ENCODE measurements around the gene BLOC1S3. TPM values are rescaled to one million over a fixed set of nuclear protein-coding genes. Genes with fewer than 3 reads are reported as not detected.

The BLOC1S3 gene
- polyA plus RNA-seq, 1 donor (not counting 4 experiments of a cell fraction or from before 2014, with no cell fraction given), result 5.1 TPM

GRCh38 chr19:45172173-45172572 is 6.4 kb upstream of the BLOC1S3 start:
- dilution Hi-C loops (cut with MboI; ENCODE audit: extremely low pct_ligation_motif_present, low sequenced_read_pairs), result no loop called here
- Histone ChIP-seq H3K9me3 (ENCODE audit: control insufficient read depth, low read depth, low read length) (no peaks in the 10 kb centered on the region), H3K4me2 (ENCODE audit: control insufficient read depth, extremely low read depth, insufficient read depth, low read depth, low read length) (no peak overlapping the region), H4K20me1 (ENCODE audit: control insufficient read depth, extremely low read depth, insufficient read depth, low read length) (no peaks in the 10 kb centered on the region), H3K27ac (ENCODE audit: control insufficient read depth, insufficient read depth, low read length) (no peak overlapping the region), H3K36me3 (ENCODE audit: control insufficient read depth in 2 of 2, extremely low read depth in 1 of 2, insufficient read depth in 2 of 2, low read length in 2 of 2) (no peaks in the 10 kb centered on the region), H3K27me3 (ENCODE audit: control insufficient read depth, extremely low read depth, insufficient read depth, low read length) (no peaks in the 10 kb centered on the region), H3K79me2 (ENCODE audit: control insufficient read depth, insufficient read depth, low read length) (no peaks in the 10 kb centered on the region), H3K9me1 (ENCODE audit: control insufficient read depth, extremely low read depth, insufficient read depth, low read length) (no peaks in the 10 kb centered on the region), H2AFZ (ENCODE audit: control insufficient read depth, low read length) (no peak overlapping the region), H3K9ac (ENCODE audit: control insufficient read depth, extremely low read depth, insufficient read depth, low read length) (no peak overlapping the region), H3K4me3 (ENCODE audit: control insufficient read depth in 2 of 3, extremely low read depth in 1 of 3, insufficient read depth in 2 of 3, low read depth in 1 of 3, low read length in 3 of 3) (no peak overlapping the region), H3K4me1 (ENCODE audit: control insufficient read depth, extremely low read depth, insufficient read depth, low read length) (peaks cover 11% of the 10 kb centered on the region)
- FAIRE-seq, result no peak
- no peak for DNase-seq (ENCODE audit: low read depth, low spot score)
- TF ChIP-seq, protein P1, sequence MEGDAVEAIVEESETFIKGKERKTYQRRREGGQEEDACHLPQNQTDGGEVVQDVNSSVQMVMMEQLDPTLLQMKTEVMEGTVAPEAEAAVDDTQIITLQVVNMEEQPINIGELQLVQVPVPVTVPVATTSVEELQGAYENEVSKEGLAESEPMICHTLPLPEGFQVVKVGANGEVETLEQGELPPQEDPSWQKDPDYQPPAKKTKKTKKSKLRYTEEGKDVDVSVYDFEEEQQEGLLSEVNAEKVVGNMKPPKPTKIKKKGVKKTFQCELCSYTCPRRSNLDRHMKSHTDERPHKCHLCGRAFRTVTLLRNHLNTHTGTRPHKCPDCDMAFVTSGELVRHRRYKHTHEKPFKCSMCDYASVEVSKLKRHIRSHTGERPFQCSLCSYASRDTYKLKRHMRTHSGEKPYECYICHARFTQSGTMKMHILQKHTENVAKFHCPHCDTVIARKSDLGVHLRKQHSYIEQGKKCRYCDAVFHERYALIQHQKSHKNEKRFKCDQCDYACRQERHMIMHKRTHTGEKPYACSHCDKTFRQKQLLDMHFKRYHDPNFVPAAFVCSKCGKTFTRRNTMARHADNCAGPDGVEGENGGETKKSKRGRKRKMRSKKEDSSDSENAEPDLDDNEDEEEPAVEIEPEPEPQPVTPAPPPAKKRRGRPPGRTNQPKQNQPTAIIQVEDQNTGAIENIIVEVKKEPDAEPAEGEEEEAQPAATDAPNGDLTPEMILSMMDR (optimal IDR thresholded peaks at IDR 0.05 in 1 of 3, IDR thresholded peaks at IDR 0.05 in 1 of 3, conservative IDR thresholded peaks at IDR 0.05 in 1 of 3; ENCODE audit: extremely low read depth in 1 of 3, insufficient read depth in 2 of 3, low read length in 3 of 3), result no peak
- TF ChIP-seq EZH2 (IDR thresholded peaks at IDR 0.05; ENCODE audit: low read length), result no peak

DNA sequence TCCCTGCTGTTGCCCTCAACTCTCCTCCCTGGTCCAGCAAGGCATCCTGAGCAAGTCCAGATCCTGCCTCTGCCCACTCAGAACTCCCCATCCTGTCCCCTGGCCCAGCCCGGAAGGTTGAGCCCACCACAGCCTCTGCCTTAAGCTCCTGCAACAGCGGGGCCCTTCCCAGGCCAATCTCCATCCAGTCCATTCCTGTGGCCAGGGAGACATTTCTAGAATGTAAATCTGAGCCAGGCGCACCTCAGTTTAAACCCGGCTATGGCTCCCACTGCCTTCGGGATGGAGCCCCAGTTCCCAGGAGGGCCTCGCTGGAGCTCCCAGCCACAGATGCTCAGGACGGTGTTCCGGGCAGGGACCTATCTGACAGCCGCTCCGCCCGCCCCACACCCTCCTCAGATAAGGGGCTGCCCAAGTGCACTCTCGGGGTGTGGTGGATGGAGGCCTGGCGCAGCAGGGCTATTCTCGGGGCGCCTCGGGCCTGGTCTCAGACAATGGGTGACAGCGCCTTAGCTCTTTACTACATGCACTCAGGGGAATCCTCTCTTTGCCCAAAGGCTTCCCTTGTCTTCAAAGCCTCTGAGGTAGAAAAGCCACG is 5.9 kb upstream of the BLOC1S3 start:
- Histone ChIP-seq H3K27me3 (ENCODE audit: control insufficient read depth, extremely low read depth, insufficient read depth, low read length) (no peaks in the 10 kb centered on the region), H3K36me3 (ENCODE audit: control insufficient read depth in 2 of 2, extremely low read depth in 1 of 2, insufficient read depth in 2 of 2, low read length in 2 of 2) (no peaks in the 10 kb centered on the region), H3K27ac (ENCODE audit: control insufficient read depth, insufficient read depth, low read length) (no peak overlapping the region), H3K4me1 (ENCODE audit: control insufficient read depth, extremely low read depth, insufficient read depth, low read length) (peaks cover 16% of the 10 kb centered on the region), H3K4me2 (ENCODE audit: control insufficient read depth, extremely low read depth, insufficient read depth, low read depth, low read length) (no peak overlapping the region), H3K4me3 (ENCODE audit: control insufficient read depth in 2 of 3, extremely low read depth in 1 of 3, insufficient read depth in 2 of 3, low read depth in 1 of 3, low read length in 3 of 3) (no peak overlapping the region), H3K79me2 (ENCODE audit: control insufficient read depth, insufficient read depth, low read length) (no peaks in the 10 kb centered on the region), H3K9me1 (ENCODE audit: control insufficient read depth, extremely low read depth, insufficient read depth, low read length) (no peaks in the 10 kb centered on the region), H3K9ac (ENCODE audit: control insufficient read depth, extremely low read depth, insufficient read depth, low read length) (no peak overlapping the region), H2AFZ (ENCODE audit: control insufficient read depth, low read length) (no peak overlapping the region), H3K9me3 (ENCODE audit: control insufficient read depth, low read depth, low read length) (no peaks in the 10 kb centered on the region), H4K20me1 (ENCODE audit: control insufficient read depth, extremely low read depth, insufficient read depth, low read length) (no peaks in the 10 kb centered on the region)
- no peak for DNase-seq (ENCODE audit: low read depth, low spot score)
- FAIRE-seq, result no peak
- dilution Hi-C loops (cut with MboI; ENCODE audit: extremely low pct_ligation_motif_present, low sequenced_read_pairs), result no loop called here
- TF ChIP-seq, protein P1 (optimal IDR thresholded peaks at IDR 0.05 in 1 of 3, IDR thresholded peaks at IDR 0.05 in 1 of 3, conservative IDR thresholded peaks at IDR 0.05 in 1 of 3; ENCODE audit: extremely low read depth in 1 of 3, insufficient read depth in 2 of 3, low read length in 3 of 3), result no peak
- TF ChIP-seq EZH2 (IDR thresholded peaks at IDR 0.05; ENCODE audit: low read length), result no peak

Measured in keratinocyte (primary cell).